ENCODE measurements around the gene GAS7.
A peak's percentile ranks its signal among the peaks of the same experiment; 100 is the strongest.

GAS7 gene

DNA sequence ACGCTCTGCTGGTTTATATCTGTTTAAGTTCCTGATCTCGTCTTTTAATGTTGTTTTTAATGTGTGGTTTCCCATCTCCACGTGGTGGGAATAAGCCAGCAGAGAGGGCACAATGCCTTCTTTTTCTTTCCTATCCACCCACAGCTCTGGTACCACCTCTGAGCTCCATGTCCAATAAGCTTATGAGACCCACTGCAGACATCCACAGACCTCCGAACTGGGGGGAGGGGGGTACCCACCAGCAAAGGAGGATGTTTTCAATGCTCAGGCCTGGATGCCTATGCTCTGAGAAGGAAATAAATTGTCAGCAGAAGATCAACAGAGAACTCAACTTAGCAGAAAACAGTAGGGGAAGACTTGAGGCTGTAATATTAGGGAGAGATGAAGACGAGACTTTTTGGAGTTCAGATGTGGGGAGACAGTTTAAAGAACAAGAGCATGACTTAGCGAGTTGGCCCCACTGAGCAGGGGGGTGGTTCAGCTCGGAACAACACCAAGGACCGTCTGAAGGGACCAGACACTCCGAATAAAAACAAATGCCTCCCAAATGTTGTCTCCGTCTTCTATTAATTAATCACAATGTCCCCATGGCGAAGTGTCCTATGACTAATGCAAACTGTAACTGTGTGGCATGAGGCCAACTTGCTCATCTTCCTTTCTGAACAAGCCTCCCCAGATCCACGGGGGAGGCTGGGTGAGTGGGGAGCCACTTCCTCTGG is 62.7 kb downstream of the GAS7 start:
- DNase-seq (ENCODE audit: low spot score) = no peak

GRCh38 chr17:10130677-10131076 is 67.7 kb downstream of the GAS7 start:
- no peak for DNase-seq (ENCODE audit: low spot score)

DNA sequence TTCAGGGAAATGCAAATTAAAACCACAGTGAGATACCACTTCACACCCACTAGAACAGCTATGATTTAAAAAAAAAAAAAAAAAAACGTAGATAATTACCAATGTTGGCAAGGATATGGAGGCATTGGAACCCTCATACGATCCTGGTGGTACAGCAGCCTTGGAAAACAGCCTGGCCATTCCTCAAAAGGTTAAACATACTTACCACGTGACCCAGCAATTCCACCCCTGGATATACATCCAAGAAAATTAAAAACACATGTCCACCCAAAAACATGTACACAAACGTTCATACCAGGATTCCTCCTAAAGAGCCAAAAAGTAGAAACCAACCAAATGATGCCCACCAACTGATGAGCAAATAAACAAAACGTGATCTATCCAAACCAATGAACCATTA is 68.1 kb downstream of the GAS7 start:
- no peak for DNase-seq (ENCODE audit: low spot score)

DNA sequence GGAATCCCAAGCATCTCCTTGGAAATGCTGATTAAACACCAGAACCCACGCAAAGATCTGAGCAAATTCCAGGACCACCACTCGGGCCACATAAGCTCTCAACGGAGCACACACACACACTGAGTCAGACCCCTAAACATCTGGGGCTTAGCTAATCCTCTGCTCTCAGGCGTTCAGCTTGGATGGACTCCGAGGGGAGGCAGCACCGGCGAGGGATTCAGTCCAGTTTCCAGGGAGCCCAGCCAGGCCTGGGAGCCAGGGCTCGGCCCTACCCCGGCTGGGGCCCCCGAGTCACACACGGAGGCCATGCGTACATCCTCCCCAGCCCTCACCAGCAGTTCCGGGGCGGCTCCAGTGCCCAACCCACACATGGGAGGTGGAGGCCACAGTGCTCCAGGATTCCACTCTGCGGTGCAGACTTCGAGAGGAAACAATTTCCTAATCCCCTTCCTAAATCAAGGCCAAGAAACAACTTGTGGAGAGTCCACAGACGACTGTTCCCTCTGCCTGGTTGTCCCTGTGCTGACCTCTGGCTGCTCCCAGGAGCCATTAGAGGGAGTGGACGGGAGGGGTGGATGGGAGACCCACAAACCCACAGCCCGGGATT is 70.5 kb downstream of the GAS7 start:
- peak; percentile 54 for DNase-seq (ENCODE audit: low spot score)

- DNase-seq (ENCODE audit: low spot score) = no peak
Observed at GRCh38 chr17:10126616-10127501, 71.5 kb downstream of the GAS7 start.

DNA sequence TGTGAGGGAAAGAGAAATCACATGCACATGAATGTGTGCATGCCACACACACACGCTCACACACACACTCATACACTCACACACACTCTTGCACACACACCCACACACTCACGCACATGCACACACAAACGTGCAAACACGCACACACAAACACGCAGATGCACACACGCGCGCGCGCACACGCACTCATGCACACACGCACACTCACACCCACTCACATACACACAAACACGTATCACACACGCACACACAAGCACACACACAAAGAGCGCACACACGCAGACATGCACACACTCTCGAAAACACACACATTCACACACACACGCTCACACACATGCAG is 72.2 kb downstream of the GAS7 start:
- DNase-seq (ENCODE audit: low spot score) = no peak

DNA sequence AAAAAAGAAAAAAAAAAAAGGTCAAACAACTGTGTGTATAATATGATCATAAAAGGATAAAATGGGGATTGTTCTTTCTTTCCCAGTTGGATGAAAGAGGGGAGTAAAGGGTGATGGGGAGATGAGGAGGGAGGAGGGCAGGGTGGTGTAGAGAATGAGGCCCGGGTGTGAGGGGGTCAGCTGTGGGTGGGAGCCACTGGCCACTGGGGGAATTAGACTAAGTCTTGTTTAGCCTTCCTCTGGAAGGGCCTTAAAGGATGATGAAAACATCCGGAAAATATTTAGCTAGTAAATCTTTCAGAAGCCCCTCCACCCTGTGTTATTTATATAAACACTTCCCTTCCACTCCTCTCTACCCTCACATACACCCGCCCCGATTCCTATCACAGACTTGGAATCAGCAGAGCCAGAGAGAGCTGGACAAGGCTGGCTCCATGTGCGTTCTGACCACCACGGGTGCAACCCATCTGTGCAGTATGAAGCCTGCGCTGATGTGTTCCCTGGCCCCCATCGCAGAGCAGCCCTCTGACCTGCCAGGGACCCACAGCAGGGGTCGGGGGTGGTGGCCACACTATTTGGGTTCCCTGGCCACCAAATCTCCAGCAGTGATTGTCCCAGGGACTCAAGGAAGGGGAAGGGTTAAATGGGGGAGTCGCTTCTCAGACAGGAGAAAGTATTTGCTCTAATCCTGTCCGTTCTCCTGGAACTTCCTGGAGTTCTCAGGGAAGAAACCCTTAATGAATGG is 72.7 kb downstream of the GAS7 start:
- DNase-seq (ENCODE audit: low spot score) = no peak

GRCh38 chr17:10123093-10123492 is 75.3 kb downstream of the GAS7 start:
- no peak for DNase-seq (ENCODE audit: low spot score)

DNA sequence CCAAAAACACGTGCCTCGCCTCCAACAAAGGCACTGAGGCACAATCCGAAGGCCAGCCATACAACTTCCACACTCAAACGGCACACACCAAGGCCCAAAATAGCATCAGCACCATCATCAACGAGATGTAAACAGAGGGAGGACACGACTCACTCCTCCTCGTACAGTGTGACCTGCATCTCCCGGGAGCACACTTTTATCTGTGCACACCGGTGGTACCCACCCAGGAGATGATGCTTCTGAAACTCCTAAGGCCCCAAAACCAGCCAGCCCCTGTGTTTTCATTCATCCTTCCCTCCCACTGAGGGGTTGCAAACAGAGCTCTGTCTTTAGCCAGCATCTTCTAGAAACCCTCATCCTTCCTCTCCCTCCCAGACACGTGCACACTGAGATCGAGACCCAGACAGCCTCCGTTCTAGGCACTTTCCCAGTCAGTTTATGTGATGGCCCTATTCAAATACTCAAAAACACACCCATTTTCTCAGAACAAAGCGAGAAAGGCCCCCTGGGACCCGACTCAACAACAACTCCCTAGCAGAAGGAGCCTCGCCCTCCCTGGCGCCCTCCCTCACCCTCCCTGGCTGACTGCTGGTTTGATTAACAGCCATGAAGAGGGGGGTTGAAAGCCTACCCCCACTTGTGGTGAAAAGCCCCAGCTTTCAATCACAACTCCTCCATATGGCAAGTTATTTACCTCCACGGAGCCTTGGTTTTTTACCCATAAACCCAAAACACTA is 76.3 kb downstream of the GAS7 start:
- no peak for DNase-seq (ENCODE audit: low spot score)

DNA sequence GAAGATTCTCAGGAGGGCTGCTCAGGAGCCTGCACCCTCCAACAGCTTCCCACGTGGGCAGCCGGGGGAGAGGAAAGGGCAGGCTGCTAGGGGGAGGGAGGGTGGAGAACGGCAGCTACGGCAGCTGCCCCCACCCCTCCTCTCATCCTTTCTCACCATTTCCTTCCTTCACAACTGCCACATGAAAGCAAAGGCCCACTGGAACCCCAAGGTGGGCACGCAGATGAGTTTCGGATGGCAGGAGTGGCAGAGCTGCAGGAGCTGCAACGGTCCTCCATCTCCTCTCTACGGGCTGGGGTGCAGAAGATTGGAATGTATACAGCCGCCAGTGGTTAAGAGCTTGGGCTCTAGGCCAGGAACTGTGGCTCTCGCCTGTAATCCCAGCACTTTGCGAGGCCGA is 77.7 kb downstream of the GAS7 start:
- DNase-seq (ENCODE audit: low spot score) = no peak

GRCh38 chr17:10120109-10120485 is 78.3 kb downstream of the GAS7 start:
- DNase-seq (ENCODE audit: low spot score) = peak; percentile 53

DNA sequence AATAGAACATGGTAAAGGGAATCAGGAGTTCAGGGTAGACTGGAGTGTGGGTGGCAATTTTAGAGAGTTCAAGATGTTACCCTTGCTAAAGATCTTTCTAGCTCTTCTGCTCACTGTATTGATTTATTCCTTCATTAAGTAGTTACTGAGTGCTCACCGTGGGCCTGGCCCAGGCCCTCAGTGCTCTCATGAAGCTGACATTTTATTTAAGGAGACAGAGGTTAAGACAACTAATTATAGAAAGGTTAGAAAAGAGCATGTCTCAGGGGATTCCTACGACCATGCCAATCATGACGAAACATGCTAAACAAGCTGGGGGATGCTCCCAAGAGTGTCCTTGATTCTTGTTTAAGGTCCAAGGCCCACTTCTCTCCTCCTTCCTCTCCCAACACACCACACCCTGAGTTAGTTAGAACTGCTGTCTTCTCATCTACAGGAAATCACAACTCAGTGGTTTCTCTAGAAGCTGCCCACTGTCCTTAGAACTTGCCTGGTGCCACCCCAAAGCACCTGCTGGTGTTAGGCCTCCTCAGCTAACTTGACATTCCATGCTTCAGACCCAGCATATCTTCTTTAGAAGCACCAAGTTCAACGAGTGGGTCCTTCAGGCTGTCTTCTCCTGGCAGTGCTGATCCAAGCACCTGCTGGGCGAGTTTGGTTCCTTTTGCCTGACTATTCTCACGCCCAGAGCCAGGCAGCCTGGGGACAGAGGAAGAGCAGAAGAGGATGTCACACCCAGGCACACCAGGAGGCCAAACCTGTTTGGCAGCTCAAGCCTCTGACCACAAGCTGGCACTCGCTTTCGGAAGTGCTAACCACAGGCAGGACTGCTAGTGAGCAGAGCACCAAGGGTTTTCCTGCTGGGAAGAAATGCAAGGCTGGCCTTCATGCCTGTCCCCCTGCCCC is 79.0 kb downstream of the GAS7 start:
- DNase-seq (ENCODE audit: low spot score) = peak; percentile 59

DNA sequence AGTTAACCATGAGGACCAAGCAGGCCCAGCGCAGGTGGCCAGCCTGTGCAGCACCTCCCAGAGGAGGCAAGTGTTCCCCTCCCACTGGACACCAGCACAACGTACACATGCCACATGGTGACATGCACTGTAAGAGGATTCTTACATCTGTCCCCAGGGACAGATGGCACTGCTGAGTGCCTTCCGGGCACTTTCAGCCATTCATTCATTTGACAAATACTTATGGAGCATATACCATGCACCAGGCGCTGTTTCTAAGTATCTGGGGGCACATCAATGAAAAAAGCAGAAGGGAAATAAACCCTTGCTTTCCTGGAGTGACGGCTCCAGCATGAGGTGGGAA is 79.6 kb downstream of the GAS7 start:
- no peak for DNase-seq (ENCODE audit: low spot score)

GRCh38 chr17:10117581-10118001 is 80.8 kb downstream of the GAS7 start:
- peak; percentile 86 for DNase-seq (ENCODE audit: low spot score)

DNA sequence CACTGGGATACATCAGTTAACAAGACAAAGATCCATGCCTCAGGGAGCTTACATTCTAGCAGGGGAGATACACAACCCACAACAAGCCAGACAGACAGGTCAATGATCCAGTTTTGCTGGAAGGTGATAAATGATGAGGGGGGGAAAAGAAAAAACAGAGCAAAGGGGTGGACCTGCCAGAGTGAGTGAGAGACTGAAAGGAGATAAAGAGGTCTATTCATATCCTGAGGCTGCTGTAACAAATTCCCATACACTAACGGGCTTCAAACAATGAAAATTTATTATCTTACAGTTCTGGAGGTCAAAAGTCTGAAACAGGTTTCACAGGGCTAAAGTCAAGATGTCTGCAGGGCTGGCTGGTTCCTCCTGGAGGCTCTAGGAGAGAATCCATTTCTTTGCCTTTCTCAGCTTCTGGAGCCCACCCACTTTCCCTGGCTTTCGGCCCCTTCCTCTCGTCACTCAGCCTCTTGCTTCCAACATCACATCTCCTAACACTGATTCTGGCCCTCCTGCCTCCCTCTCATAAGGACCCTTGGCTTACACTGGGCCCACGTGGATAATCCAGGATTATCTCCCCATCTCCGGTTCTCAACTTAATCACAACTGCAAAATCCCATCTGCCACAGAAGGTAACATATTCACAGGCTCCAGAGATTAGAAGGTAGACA is 81.5 kb downstream of the GAS7 start:
- DNase-seq (ENCODE audit: low spot score) = no peak

DNA sequence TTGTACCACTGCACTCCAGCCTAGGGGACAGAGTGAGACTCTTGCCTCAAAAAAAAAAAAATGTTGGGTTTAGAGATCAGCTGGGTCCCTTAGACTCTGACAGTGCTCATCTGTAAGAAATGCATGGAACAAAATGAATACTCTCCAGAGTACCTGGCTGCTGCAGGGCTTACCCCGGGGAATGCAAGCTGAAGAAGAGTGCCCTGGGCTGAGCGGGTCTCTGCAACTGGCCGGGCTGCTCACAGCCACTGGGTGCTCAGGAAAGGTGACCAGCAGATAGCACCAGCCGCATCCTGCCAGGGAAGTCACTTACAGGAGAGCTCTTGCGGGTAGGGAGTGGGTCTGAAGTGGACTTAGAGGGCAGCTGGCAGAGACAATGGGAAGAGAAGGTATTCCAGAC is 82.1 kb downstream of the GAS7 start:
- DNase-seq (ENCODE audit: low spot score) = no peak

DNA sequence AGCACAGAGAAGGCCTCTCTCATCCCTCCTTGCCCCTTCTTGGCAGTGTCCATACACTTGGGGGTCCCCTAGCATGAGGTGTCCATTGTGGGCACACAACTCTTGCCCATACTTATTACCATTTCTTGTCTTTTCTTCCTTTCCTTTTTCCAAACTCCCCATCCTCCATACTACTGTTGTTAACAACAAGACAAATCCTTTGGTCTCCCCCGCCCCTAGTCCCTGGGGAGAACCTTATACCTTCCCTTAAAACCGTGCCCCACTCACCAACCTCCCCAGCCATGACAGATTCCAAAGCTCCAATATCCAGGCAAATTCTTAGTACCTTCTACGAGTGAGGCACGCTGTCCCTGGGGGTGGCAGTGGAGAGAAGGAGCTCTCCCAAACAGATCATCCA is 82.9 kb downstream of the GAS7 start:
- no peak for DNase-seq (ENCODE audit: low spot score)

DNA sequence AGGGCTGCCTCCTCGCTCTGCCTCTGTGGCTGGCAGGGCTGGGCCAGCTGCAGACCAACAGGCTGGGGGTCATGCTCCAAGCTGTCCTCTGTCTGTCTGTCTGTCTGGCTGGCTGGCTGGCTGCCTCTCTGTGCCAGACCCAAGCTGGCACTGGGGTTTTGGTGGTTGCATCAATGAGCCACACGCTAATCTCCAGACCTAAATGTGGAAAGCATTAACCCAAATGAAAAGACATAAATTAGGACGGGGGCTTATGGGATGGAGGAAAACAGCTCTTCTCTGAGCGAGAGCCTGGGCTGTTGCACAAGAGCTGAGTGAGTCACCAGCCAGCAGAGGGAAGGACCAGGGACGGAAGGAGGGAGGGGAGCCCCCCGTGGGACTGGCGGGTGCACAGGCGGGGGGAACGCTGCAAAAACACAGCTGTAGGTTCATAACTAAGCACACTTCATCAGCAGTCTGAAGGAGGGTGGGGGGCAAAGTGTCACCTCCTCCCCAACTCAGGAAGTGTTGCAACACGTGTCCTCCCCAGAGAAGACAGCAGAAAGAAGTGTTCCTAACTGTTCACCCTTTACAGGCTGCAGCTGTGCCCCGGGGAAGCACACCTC is 83.4 kb downstream of the GAS7 start:
- peak; percentile 91 for DNase-seq (ENCODE audit: low spot score)

DNA sequence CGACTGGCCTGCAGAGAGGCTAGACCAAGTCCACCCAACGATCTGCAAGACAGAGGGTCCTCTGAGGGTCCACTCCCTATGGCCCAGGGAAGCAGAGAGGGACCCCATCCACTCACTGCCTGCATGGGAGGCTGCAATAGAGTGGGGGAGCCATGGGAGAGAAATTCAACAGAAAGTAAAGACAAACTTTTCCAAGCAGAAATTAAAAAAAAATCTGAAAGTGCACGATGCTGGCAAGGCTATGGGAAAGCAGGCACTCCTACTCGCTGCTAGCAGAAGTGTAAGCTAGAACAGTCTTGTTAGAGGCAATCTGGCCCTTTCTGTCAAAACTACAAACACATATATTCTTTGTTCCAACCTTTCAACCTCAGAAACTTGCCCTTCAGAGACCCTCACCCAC is 85.4 kb downstream of the GAS7 start:
- DNase-seq (ENCODE audit: low spot score) = no peak

DNA sequence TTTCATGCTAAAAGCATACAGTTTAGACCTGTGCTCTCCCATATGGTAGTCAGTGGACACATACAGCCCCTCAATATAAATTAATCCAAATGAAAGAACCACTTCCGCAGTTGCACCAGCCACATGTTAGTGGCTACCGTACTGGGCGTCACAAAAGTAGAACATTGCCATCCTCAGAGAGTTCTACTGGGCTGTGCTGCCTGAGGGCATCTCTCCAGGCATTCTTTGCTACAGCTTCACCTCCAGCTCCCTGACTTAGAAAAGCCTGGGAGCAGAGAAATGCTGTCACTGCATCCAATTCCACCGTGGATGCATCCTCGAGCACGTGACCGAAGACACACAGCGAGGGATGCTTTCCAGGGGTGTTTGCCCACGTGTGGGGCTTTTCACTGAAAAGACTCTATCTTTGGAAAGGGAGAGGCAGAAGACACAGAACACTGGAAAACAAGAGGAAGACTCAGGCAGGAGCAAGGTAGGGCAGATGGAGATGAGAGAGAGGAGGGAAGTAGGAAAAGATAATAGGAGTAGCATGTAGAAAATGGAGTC is 86.4 kb downstream of the GAS7 start:
- DNase-seq (ENCODE audit: low spot score) = no peak

Data from Ammon's horn (tissue), 1 donor.